GM12873 (cell line): ENCODE results near the gene TIAM2.

Source experiments
- CTCF ChIP-seq: IDR thresholded peaks from 2 replicates; pipeline ENCODE4 v1.5.1; 2012; ENCODE audit warnings: low read depth, mild to moderate bottlenecking, moderate library complexity, low read length, control low read depth; ENCODE audit not compliant: insufficient read depth; ENCODE audit errors: missing control alignments

The TIAM2 gene

GRCh38 chr6:155040154-155040553 lies 45.0 kb downstream of the TIAM2 start:
- TF ChIP-seq CTCF: no peak

GRCh38 chr6:155040901-155041650 lies 46.0 kb downstream of the TIAM2 start:
- no peak for TF ChIP-seq CTCF

GRCh38 chr6:155041741-155042279 lies 46.7 kb downstream of the TIAM2 start:
- no peak for TF ChIP-seq CTCF

GRCh38 chr6:155042983-155043382 lies 47.9 kb downstream of the TIAM2 start:
- TF ChIP-seq CTCF: no peak

GRCh38 chr6:155045561-155046404 lies 50.7 kb downstream of the TIAM2 start:
- TF ChIP-seq CTCF: no peak

GRCh38 chr6:155047523-155047922 lies 52.4 kb downstream of the TIAM2 start:
- no peak for TF ChIP-seq CTCF

- TF ChIP-seq CTCF: no peak
Measured at GRCh38 chr6:155050311-155050710, 55.2 kb downstream of the TIAM2 start.
